Liver (tissue), 9 donors: Measurements from ENCODE around the gene HAND1. TPM values are rescaled to one million over a fixed set of nuclear protein-coding genes. Genes with fewer than 3 reads are reported as not detected.

Experiments
- DNase-seq: peaks from one replicate; pipeline ENCODE4 v3.0.0-alpha.2; 2017; ENCODE audit warnings: low spot score
- H3K27ac ChIP-seq, 2 donors: one replicate each; pipeline ENCODE4 v1.7.0; 2013; ENCODE audit warnings: inconsistent platforms in 2 of 2, low read length in 2 of 2, control low read depth in 1 of 2, low read depth in 1 of 2, mild to moderate bottlenecking in 1 of 2
- H3K27me3 ChIP-seq, 4 donors: one replicate each; pipeline versions ENCODE4 v1.6.1 to v1.7.0; 2013; ENCODE audit warnings: low read length in 3 of 4, inconsistent platforms in 1 of 4, mild to moderate bottlenecking in 1 of 4, moderate library complexity in 1 of 4; ENCODE audit not compliant: control insufficient read depth in 4 of 4, insufficient read depth in 4 of 4
- H3K36me3 ChIP-seq, 4 donors: one replicate each; pipeline versions ENCODE4 v1.6.1 to v1.7.0; 2013; ENCODE audit warnings: low read length in 3 of 4, mild to moderate bottlenecking in 3 of 4, low read depth in 1 of 4, moderate library complexity in 1 of 4; ENCODE audit not compliant: control insufficient read depth in 4 of 4, insufficient read depth in 3 of 4
- H3K4me1 ChIP-seq, 4 donors: one replicate each; pipeline versions ENCODE4 v1.6.1 to v1.7.0; 2013; ENCODE audit warnings: low read length in 3 of 4, mild to moderate bottlenecking in 3 of 4, moderate library complexity in 1 of 4; ENCODE audit not compliant: control insufficient read depth in 4 of 4, insufficient read depth in 4 of 4
- H3K4me3 ChIP-seq, 3 donors: one replicate each; pipeline versions ENCODE4 v1.6.1 to v1.7.0; 2013; ENCODE audit warnings: low read length in 3 of 3, control low read depth in 1 of 3, low read depth in 1 of 3, mild to moderate bottlenecking in 1 of 3
- H3K9ac ChIP-seq, 2 donors: one replicate each; pipeline ENCODE4 v1.7.0; 2013; ENCODE audit warnings: low read length in 2 of 2, mild to moderate bottlenecking in 2 of 2, moderate library complexity in 2 of 2, control low read depth in 1 of 2, low read depth in 1 of 2
- H3K9me3 ChIP-seq, 4 donors: one replicate each; pipeline versions ENCODE4 v1.6.1 to v1.7.0; 2013; ENCODE audit warnings: low read length in 3 of 4; ENCODE audit not compliant: control insufficient read depth in 4 of 4
- EGR1 ChIP-seq, 2 donors: IDR thresholded peaks; 2 replicates each; pipeline ENCODE4 v1.6.1; 2016 to 2018; ENCODE audit warnings: antibody characterized with exemption in 2 of 2, low read depth in 2 of 2
- FOXA1 ChIP-seq: IDR thresholded peaks from 2 replicates; pipeline ENCODE4 v1.6.1; 2016; ENCODE audit warnings: antibody characterized with exemption
- FOXA2 ChIP-seq: IDR thresholded peaks from 2 replicates; pipeline ENCODE4 v1.6.1; 2016; ENCODE audit warnings: antibody characterized with exemption
- GABPA ChIP-seq, 2 donors: IDR thresholded peaks in 1 of 2; conservative IDR thresholded peaks in 1 of 2; 2 replicates each; pipeline ENCODE4 v1.6.1; 2016; ENCODE audit warnings: antibody characterized with exemption in 2 of 2, mild to moderate bottlenecking in 1 of 2, moderate library complexity in 1 of 2
- HNF4A ChIP-seq, 2 donors: conservative IDR thresholded peaks; 2 replicates each; pipeline ENCODE4 v1.6.1; 2016; ENCODE audit warnings: antibody characterized with exemption in 2 of 2, mild to moderate bottlenecking in 2 of 2
- HNF4G ChIP-seq: IDR thresholded peaks from 2 replicates; pipeline ENCODE4 v1.6.1; 2016; ENCODE audit warnings: antibody characterized with exemption
- JUND ChIP-seq, 2 donors: IDR thresholded peaks; 2 replicates each; pipeline ENCODE4 v1.6.1; 2016; ENCODE audit warnings: antibody characterized with exemption in 2 of 2
- NR2F2 ChIP-seq: IDR thresholded peaks from 2 replicates; pipeline ENCODE4 v1.6.1; 2016; ENCODE audit warnings: antibody characterized with exemption
- RAD21 ChIP-seq, 2 donors: IDR thresholded peaks; 2 replicates each; pipeline ENCODE4 v1.6.1; 2016; ENCODE audit warnings: antibody characterized with exemption in 2 of 2, mild to moderate bottlenecking in 2 of 2
- RXRA ChIP-seq, 2 donors: IDR thresholded peaks; 2 replicates each; pipeline ENCODE4 v1.6.1; 2017 to 2018; ENCODE audit warnings: antibody characterized with exemption in 2 of 2, mild to moderate bottlenecking in 1 of 2
- SP1 ChIP-seq: IDR thresholded peaks from 2 replicates; pipeline ENCODE4 v1.6.1; 2018; ENCODE audit warnings: antibody characterized with exemption, mild to moderate bottlenecking
- TAF1 ChIP-seq: conservative IDR thresholded peaks from 2 replicates; pipeline ENCODE4 v1.6.1; 2016; ENCODE audit warnings: antibody characterized with exemption, mild to moderate bottlenecking
- YY1 ChIP-seq: IDR thresholded peaks from 2 replicates; pipeline ENCODE4 v1.6.1; 2016; ENCODE audit warnings: antibody characterized with exemption, mild to moderate bottlenecking
- WGBS: extraction: QIAGEN DNeasy Blood & Tissue Kit; methylation state at CpG from one replicate; pipeline ENCODE4 v1.1.7; 2013; 5-methylcytosine and 5-hydroxymethylcytosine counted together
- polyA plus RNA-seq, 2 donors: library from polyadenylated mRNA; stranded (reverse) in 1 of 2; unstranded in 1 of 2; fragments of 200-250 nt in 1 of 2; fragments of >200 nt in 1 of 2; fragmentation: Nextera tagmentation in 1 of 2; extraction: Ambion mirVana in 1 of 2; gene quantifications; one replicate each; pipeline versions ENCODE4 v1.2.1 to v1.2.3, GENCODE V29; 2013 to 2015
- total RNA-seq, 2 donors: library from RNA; depleted of rRNA; stranded (reverse); fragments of >200 nt; gene quantifications; one replicate each; pipeline ENCODE4 v1.2.3, GENCODE V29; 2014
- TF ChIP-seq, protein P1 (sequence below): IDR thresholded peaks from 2 replicates; pipeline ENCODE4 v1.6.1; 2016; ENCODE audit warnings: antibody characterized with exemption
- TF ChIP-seq, protein P2 (sequence below): IDR thresholded peaks from 2 replicates; pipeline ENCODE4 v1.6.1; 2016; ENCODE audit warnings: antibody characterized with exemption, mild to moderate bottlenecking
- TF ChIP-seq, protein P3 (sequence below): IDR thresholded peaks from 2 replicates; pipeline ENCODE4 v1.6.1; 2016; ENCODE audit warnings: antibody characterized with exemption
- TF ChIP-seq, protein P4 (sequence below): fragments of 150-350 bp; IDR thresholded peaks from 2 replicates; pipeline ENCODE4 v1.5.1; 2017; ENCODE audit warnings: improper control_type of control experiment, low read depth, low read length; ENCODE audit not compliant: missing input control
- TF ChIP-seq, protein P5 (sequence below): IDR thresholded peaks from 2 replicates; pipeline ENCODE4 v1.6.1; 2016; ENCODE audit warnings: antibody characterized with exemption
- donor health status: healthy.
- donor health status: healthy.
- donor health status: healthy.
- donor health status: healthy.
- donor health status: healthy.

The HAND1 gene
- total and polyA plus RNA-seq, 4 donors = not detected

DNA sequence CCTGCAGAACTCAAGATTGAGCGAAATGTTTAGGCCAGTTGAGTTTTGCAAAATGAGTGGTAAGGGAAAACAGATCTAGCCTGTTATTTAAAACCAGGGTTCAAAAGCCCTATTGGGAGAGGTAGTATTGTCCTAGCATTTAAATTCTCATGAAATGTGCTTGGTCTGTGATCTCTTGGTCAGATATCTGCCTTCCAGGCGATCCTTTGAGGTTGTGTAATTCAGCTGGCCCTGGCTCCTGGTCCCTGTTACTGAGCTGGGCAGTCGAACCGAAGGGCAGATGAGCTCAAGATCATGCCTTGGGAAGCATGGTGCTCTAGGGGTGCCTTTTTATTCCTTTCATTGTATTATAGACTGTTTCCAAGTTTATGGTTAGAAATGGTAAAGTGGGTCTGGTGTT, 17.9 kb downstream of the HAND1 start:
- Histone ChIP-seq H3K27ac (no peak overlapping the region), H3K4me1 (no peaks in the 10 kb centered on the region), H3K9ac (no peak overlapping the region), H3K4me3 (no peak overlapping the region), H3K27me3 (no peaks in the 10 kb centered on the region), H3K36me3 (peaks cover 0 to 32% (median 25%) of the 10 kb centered on the region in 4 donors), H3K9me3 (no peaks in the 10 kb centered on the region)
- TF ChIP-seq HNF4A (conservative IDR thresholded peaks at IDR 0.05) (no peak), JUND (IDR thresholded peaks at IDR 0.05) (no peak), RXRA (IDR thresholded peaks at IDR 0.05) (no peak), EGR1 (IDR thresholded peaks at IDR 0.05; ENCODE audit: low read depth in 2 of 2) (no peak), HNF4G (no peak), FOXA1 (no peak), GABPA (IDR thresholded peaks at IDR 0.05 in 1 of 2, conservative IDR thresholded peaks at IDR 0.05 in 1 of 2) (no peak), SP1 (no peak), YY1 (no peak), NR2F2 (no peak)
- TF ChIP-seq, protein P1, sequence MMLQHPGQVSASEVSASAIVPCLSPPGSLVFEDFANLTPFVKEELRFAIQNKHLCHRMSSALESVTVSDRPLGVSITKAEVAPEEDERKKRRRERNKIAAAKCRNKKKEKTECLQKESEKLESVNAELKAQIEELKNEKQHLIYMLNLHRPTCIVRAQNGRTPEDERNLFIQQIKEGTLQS = no peak
- TF ChIP-seq, protein P2, sequence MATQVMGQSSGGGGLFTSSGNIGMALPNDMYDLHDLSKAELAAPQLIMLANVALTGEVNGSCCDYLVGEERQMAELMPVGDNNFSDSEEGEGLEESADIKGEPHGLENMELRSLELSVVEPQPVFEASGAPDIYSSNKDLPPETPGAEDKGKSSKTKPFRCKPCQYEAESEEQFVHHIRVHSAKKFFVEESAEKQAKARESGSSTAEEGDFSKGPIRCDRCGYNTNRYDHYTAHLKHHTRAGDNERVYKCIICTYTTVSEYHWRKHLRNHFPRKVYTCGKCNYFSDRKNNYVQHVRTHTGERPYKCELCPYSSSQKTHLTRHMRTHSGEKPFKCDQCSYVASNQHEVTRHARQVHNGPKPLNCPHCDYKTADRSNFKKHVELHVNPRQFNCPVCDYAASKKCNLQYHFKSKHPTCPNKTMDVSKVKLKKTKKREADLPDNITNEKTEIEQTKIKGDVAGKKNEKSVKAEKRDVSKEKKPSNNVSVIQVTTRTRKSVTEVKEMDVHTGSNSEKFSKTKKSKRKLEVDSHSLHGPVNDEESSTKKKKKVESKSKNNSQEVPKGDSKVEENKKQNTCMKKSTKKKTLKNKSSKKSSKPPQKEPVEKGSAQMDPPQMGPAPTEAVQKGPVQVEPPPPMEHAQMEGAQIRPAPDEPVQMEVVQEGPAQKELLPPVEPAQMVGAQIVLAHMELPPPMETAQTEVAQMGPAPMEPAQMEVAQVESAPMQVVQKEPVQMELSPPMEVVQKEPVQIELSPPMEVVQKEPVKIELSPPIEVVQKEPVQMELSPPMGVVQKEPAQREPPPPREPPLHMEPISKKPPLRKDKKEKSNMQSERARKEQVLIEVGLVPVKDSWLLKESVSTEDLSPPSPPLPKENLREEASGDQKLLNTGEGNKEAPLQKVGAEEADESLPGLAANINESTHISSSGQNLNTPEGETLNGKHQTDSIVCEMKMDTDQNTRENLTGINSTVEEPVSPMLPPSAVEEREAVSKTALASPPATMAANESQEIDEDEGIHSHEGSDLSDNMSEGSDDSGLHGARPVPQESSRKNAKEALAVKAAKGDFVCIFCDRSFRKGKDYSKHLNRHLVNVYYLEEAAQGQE = no peak
- TF ChIP-seq, protein P3, sequence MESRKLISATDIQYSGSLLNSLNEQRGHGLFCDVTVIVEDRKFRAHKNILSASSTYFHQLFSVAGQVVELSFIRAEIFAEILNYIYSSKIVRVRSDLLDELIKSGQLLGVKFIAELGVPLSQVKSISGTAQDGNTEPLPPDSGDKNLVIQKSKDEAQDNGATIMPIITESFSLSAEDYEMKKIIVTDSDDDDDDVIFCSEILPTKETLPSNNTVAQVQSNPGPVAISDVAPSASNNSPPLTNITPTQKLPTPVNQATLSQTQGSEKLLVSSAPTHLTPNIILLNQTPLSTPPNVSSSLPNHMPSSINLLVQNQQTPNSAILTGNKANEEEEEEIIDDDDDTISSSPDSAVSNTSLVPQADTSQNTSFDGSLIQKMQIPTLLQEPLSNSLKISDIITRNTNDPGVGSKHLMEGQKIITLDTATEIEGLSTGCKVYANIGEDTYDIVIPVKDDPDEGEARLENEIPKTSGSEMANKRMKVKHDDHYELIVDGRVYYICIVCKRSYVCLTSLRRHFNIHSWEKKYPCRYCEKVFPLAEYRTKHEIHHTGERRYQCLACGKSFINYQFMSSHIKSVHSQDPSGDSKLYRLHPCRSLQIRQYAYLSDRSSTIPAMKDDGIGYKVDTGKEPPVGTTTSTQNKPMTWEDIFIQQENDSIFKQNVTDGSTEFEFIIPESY = no peak
- TF ChIP-seq, protein P4, sequence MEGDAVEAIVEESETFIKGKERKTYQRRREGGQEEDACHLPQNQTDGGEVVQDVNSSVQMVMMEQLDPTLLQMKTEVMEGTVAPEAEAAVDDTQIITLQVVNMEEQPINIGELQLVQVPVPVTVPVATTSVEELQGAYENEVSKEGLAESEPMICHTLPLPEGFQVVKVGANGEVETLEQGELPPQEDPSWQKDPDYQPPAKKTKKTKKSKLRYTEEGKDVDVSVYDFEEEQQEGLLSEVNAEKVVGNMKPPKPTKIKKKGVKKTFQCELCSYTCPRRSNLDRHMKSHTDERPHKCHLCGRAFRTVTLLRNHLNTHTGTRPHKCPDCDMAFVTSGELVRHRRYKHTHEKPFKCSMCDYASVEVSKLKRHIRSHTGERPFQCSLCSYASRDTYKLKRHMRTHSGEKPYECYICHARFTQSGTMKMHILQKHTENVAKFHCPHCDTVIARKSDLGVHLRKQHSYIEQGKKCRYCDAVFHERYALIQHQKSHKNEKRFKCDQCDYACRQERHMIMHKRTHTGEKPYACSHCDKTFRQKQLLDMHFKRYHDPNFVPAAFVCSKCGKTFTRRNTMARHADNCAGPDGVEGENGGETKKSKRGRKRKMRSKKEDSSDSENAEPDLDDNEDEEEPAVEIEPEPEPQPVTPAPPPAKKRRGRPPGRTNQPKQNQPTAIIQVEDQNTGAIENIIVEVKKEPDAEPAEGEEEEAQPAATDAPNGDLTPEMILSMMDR = no peak
- TF ChIP-seq, protein P5, sequence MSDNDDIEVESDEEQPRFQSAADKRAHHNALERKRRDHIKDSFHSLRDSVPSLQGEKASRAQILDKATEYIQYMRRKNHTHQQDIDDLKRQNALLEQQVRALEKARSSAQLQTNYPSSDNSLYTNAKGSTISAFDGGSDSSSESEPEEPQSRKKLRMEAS = no peak
- DNase-seq = no peak
- WGBS = 65% methylated on average over 4 of the region's 4 CpGs

DNA sequence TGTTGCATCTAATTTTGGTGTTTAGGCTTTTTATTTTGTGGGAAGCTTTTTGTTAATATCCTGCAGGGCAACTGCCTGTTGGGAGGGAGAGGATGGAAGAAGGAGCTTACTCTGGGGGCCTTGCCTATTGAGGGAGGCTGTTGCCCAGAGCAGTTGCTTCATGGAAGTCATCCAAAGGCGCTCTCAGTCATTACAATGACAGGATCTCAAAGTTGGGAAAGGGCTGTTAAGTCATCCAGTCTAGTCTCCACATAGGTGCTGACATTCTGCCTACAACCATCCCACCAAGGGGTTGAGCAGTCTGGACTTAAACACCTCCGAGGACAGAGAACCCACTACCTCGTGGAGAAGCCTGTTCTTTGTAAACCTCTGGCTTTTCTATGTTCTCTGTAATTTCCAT, 19.0 kb downstream of the HAND1 start:
- no peaks in the 10 kb centered on the region for H3K4me1 ChIP-seq
- H3K27me3 ChIP-seq = no peaks in the 10 kb centered on the region
- WGBS = 87% methylated on average over 3 of the region's 3 CpGs
- H3K9ac ChIP-seq = no peak overlapping the region
- H3K27ac ChIP-seq = no peak overlapping the region
- no peak for DNase-seq
- H3K4me3 ChIP-seq = no peak overlapping the region
- peaks cover 3 to 40% (median 32%) of the 10 kb centered on the region in 4 donors for H3K36me3 ChIP-seq
- H3K9me3 ChIP-seq = no peaks in the 10 kb centered on the region
- no peak for TF ChIP-seq HNF4G
- TF ChIP-seq JUND (IDR thresholded peaks at IDR 0.05) = no peak
- TF ChIP-seq YY1 = no peak
- TF ChIP-seq TAF1 = no peak
- no peak for TF ChIP-seq GABPA (IDR thresholded peaks at IDR 0.05 in 1 of 2, conservative IDR thresholded peaks at IDR 0.05 in 1 of 2)
- TF ChIP-seq SP1 = no peak
- TF ChIP-seq, protein P1 = no peak
- no peak for TF ChIP-seq EGR1 (IDR thresholded peaks at IDR 0.05; ENCODE audit: low read depth in 2 of 2)
- no peak for TF ChIP-seq FOXA2
- TF ChIP-seq HNF4A (conservative IDR thresholded peaks at IDR 0.05) = no peak
- TF ChIP-seq RXRA (IDR thresholded peaks at IDR 0.05) = no peak
- no peak for TF ChIP-seq RAD21 (IDR thresholded peaks at IDR 0.05)
- TF ChIP-seq, protein P3 = no peak
- no peak for TF ChIP-seq FOXA1
- TF ChIP-seq, protein P4 = no peak
- TF ChIP-seq, protein P5 = no peak
- TF ChIP-seq NR2F2 = no peak
